Stimulated activated CD4-positive, alpha-beta T cell treated with anti-CD3 and anti-CD28 coated beads, Interleukin-2, amount 100 ng/mL, for 48 hours (primary cell): ENCODE results near the gene FBXL2.
"Not testable (repeated sequence)": the region's sequence is repeated elsewhere in the genome, so short reads cannot be mapped to it uniquely, and the experiment has no call there.

Experiments
- DNase-seq, 2 donors: peaks; one replicate each; pipeline ENCODE4 v3.0.0-alpha.2; 2020

The FBXL2 gene

DNA sequence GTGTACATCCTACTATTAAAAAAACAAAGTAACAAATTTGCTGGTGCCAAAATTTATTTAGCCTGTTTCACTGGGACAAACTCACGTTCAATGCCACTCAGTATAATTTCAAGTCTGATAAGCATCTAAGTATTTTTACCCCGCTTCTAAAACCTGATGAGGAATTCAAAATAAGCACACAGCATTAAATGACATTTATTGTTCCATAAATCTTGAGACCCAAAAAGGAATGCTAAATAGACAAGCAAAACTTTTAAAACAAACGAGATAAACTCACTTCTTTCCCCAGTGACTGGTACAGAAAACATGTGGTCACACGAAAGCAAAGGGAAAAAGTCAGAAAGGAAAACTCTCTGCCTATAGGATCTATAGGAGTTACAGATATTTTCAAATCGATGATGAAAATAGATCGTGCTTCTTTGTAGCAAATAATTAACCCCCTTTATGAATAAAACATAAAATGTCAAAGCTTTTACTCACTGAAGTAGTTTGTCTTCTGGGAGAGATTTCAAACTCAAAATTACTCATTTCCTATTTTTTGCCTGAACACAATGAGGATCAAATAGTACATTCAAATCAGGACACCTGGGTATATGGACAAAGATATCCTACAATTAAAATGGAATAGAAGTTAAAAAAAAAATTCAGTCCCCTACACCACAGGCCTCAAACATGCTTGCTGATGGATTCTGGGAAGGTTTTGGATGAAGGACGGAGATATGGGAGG, 111.3 kb downstream of the FBXL2 start:
- DNase-seq = no peak

DNA sequence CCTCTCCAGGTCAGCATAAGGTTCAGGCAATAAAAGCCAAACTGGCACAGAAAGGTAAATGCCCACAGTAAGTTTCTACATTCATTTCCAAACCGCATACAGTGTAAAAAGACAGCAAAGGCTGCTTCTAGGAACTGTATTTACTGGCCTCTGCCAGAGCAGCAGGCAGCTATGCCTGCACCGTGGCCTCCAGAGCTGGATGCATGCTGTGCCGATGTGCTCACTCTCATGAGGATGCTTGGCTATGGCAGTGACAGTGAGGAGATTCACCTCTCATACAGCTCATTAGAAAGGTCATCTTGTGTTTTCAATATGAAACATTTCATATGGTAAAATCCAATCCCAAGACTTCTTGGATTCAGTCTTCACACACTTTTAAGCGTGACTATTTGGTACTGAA, 112.7 kb downstream of the FBXL2 start:
- no peak for DNase-seq

DNA sequence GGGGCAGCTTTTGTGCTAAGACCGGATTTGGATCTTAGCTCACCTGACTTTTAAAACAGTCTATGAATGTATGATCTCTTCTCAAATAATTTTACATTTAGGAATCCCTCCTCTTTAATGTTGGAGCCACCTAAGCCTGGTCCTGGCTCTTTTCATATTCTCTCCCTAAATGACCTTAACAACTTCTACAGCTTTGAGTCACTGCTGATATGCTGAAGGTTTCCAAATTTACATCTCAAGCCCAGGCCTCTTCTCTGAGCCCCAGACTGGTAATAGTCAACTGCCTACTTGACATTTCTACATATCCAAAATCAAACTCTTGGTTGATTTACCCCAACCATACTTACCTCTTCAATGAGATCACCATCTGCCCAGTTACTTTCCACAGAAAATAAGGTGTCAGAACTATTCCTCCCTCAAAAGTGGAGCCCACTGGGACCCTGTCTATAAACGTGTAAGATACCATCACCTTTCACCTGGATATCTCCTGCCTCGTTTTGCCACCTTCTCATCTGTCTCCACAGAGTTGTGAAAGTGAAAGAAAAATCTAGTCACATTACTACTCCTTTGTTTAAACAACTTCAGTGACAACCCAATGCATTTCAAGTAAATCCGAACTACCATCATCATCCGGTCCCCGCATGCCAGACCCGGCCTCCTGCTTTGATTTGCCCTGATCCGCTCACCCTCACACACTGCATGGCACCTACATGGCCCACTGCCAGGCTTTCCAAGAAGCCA, 114.2 kb downstream of the FBXL2 start:
- no peak for DNase-seq

DNA sequence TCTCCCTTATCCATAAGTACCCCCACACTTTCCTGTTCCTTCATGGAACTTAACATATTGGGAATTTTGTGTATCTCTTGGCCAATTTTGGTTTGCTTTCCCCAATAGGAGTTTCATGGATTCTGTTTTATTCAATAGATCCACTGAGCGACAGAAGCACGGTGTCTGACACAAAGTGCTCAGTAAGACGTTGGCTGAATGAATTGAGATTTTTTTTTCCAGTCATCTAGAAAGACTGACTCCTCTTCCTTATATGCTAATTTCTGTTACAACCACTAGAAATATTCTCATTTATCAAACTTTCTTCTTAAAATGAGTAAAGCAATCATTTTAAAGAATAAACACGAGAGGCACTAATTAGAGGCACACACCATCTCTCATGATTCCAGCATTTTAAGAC, 114.9 kb downstream of the FBXL2 start:
- DNase-seq = no peak

DNA sequence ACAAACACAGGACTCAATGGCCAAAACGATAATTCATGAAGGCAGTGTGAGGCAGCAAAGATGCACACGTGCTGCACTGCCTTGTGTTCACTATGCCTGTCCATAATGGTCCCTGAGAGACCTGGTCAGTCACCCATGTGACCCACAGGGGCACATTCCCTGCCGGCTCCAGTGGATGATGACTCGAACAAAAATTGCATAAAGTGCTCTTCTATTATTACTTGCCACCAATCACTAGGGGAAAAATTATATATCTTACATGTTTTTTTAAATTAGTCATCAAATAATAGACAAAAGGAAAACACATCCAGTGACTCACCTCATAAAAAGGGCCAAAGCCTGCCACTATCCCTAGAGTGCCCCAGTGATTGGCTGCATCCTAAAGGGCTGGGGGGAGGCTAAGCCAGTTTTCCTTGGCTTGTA, 115.5 kb downstream of the FBXL2 start:
- no peak for DNase-seq

DNA sequence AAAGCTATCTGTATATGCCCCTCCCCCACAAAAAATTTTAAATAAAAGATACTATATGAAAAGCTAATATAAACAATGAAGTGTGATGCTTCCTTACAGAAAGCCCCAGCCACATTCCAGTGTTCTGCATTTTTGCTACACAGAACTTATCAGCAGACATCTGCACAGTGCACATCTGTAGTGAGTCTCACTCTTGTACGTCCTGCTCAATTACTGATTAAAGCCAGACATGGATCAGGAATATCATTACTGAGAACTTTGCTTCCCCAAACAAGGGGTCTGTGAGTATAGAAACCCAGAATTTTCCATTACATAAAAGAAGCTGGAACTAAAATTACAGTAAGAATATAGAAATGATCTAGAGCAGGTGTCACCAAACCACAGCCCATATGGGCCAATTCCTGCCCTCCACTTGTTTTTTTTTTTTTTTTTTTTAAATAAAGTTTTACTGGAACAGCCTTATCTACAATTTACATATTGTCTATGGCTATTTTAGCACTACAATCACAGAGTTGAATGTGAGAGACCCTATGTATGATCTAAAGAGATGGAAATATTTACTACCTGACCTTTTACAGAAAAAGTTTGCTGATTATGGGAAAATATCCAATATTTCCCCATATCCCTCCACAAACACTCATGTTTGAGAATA, 117.3 kb downstream of the FBXL2 start:
- no peak for DNase-seq

DNA sequence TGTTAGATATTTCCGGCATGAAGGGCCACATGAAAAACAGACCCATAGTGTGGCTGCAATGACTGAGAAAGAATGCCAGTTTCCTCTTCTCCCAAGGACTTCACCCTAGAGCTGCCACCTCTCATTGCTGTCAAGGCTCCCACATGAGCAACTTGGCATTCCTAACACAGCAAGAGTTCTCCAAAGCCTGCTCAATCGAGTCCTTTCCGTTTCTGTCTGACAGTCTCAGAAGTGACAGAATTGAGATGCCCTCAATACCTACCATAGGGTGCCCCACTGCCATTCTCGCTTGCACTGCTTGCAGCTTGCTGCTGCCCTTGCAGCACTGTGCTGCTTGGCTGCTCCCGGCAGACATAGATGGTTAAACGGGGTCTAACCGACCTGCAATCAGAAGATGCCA, 118.7 kb downstream of the FBXL2 start:
- no peak for DNase-seq

DNA sequence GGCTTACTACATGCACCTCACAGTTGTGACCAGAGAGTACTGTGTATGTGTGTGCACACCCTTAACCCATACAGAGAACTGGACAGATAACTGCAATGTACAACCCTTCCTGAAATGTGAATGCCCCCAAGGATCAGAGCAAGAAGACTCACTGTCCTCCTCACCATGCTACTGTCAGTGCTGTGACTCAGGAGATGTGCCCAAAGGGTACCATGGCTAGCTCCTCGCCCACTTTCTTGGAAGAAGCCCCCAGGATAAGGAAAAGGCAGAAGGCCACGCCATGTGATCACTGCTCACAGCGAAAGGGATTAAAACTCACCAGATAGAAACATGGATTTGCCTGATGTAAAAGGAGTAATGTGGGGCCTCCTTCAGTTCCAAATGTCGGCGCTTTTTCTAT, 121.2 kb downstream of the FBXL2 start:
- DNase-seq = no peak

DNA sequence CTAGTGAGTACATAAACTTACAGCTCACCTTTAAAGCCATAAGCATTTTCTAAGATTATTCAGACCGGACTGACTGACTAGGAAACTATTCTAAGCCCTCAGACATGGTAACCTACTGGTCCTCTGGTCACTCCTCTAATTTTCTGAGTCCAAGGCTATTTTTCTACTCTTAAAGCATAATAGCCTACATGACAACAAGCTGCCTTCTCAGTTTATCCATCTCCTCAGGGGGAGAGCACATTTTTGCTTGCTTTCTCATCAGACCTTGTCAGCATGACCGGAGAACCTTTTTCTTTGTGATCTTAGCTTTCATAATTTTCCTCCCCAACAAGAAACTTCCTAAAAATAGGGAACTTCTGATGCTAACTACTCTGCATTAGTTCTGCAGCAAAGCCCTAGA, 124.5 kb downstream of the FBXL2 start:
- DNase-seq = no peak

DNA sequence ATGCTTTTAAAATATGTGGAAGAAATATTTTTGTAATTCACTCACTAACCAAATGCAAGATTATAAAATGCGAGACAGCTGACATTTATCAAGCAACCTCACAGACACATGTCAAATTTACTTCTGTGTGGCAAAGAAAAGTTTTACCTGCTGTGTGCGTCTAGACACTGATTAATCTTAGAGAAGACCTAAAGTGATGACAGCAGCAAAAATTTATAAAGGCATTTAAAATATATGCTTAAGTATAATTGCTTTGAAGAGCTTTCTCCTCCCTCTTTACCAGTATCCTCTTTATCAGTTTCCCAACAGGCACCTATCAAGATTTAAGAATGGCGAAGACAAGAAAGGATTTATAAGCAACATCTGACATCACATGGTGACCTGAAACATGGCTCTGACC, 125.7 kb downstream of the FBXL2 start:
- DNase-seq = no peak

DNA sequence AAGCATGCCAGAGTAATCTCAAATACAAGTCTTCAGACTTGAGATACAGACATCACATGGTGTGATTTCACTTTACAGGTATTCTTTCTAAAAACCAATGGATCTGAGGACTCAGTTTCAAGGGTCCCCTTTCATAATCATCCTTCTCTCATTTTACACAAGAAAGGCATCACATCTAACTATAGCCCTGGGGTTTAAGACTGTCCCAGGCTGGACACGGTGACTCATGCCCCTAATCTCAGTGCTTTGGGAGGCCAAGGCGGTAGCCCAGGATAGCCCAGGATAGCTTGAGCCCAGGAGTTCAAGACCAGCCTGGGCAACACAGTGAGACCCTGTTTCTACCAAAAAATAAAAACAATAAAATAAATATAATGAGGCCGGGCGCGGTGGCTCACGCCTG, 126.5 kb downstream of the FBXL2 start:
- no peak for DNase-seq

DNA sequence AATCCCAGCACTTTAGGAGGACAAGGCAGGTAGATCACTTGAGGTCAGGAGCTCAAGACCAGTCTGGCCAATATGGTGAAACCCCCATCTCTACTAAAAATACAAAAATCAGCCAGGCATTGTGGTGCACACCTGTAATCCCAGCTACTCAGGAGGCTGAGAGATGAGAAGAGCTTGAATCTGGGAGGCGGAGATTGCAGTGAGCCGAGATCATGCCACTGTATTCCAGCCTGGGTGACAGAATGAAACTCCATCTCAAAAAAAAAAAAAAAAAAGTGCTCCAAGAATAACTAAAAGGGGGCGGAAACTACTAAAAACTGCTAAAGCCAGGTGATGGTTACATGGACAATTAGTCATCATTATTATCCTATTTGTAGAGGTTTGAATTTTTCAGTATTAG, 133.6 kb downstream of the FBXL2 start:
- not testable (repeated sequence) for DNase-seq

DNA sequence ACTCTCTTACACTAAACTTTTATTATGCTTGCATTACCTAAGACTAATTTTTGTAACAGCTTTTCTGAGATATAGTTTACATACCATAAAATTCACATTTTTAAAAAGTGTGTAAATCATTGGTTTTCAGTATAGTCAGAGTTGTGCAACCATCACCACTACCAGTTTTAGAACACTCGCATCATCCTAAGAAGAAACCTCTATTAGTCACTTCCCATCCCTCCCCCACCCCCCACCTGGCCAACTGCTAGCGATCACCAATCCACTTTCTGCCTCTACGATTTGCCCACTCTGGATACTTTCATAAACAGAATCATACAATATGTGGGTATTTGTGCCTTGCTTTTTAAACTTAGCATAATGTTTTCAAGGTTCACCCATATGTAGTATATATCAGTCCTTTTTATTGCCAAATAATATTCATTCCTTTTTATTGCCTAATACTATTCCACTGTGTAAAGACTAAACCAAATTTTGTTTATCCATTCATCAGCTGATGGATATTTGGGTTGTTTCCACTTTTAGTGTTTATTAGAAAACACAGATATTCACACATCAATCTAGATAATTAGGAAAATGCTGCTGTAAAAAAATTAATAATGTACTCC, 139.9 kb downstream of the FBXL2 start:
- DNase-seq = peak; percentile 11 to 15

DNA sequence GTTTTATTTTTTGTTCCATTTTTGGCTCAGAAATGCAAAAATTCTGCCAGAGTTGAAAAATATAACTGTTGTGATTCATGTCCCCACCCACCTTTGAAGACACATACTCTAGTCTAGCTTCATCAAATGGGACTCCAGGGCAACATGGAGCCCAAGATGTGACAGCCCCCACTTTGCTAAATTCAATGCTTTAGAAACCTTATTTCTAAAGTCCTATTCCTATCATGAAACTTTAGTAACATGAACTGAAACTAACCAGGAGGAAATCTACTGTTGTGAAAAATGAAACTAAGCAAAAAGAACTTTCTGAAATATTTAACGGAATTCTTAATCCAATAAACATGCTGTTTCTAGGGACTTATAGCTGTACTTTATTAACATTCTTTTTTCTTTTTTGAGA, 142.7 kb downstream of the FBXL2 start:
- no peak for DNase-seq

DNA sequence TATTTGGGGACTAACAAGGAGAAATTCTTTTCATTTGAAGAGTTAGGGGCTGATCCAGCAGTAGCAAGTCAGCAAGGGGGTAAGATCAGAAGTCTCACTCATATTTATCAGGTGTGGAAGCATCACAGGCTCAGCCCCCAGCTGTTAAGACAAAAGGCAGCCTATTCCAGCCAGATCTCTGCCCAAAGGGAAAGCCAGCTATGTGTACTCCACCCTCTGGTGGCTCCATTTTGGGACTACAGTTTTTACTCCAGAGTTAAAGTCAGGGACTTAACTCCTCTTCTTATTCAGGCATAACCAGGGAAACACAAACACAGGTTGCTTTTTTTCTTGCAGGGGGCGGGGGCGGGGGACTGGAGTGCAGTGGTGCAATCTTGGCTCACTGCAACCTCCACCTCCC, 143.7 kb downstream of the FBXL2 start:
- no peak for DNase-seq

DNA sequence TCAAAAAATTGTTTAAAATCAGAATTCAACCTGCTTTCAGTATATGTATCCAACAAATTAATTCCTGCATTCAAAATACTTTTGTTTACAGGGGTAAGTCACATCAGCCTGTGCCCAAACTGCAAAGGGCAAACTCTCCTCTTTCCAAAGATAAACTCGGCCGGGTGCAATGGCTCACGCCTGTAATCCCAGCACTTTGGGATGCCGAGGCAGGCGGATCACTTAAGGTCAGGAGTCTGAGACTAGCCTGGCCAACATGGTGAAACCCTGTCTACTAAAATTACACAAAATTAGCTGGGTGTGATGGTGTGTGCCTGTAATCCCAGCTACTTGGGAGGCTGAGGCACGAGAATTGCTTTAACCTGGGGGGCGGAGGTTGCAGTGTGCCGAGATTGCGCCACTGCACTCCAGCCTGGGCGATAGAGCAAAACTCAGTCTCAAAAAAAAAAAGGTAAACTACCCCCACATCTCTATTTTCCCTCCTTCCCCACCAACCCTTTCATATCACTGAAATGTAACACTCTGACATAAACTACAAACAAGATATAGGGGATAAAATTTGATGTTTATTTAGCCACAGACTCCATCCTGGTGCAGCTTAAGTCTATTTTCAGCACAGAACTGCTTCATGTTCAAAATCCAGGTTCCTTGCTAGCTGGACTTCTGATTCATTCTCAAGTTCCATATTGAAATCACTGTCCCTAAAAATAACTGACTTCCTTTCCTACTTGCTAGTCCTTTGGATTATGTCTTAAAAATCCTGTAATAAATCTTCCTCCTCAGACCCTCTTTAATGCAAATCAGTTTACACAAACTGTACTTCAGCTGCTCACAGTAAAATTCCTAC, 147.6 kb downstream of the FBXL2 start:
- no peak for DNase-seq

DNA sequence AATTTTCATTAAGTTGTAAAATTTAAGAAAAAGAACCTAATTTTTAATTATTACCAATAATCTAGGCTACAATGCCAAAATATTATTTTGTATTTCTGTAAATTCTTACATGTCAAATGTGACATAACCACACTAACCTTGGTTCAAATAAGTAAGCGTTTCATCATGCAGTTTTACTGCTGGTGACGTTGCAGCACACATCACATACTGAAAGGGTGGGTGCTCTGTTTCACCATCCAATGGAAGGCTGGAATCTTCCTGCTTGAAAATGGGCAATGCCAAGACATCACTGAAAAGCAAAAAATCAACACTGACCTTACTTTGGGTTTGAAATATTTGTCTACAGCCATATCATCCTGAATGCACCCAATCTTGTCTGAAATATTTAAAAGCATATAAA, 148.2 kb downstream of the FBXL2 start:
- no peak for DNase-seq

DNA sequence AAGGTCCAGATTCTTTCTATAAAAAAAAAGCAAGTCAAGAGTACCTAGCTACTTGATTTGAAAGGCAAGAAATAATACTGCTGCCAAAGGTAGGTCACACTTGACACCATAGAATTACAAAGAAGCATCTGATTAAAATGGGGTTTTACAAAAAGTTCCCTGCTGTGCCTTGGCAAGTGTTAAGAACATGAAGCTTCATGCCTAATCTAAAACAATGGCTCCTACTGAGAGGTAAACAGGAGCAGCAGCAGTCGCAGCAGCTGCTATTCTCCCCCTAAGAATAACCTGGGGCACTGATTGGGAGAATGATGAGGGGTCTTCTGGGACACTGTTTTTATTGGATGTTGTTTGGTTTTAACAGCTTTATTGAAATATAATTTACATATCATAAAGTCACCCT, 148.8 kb downstream of the FBXL2 start:
- DNase-seq = no peak

DNA sequence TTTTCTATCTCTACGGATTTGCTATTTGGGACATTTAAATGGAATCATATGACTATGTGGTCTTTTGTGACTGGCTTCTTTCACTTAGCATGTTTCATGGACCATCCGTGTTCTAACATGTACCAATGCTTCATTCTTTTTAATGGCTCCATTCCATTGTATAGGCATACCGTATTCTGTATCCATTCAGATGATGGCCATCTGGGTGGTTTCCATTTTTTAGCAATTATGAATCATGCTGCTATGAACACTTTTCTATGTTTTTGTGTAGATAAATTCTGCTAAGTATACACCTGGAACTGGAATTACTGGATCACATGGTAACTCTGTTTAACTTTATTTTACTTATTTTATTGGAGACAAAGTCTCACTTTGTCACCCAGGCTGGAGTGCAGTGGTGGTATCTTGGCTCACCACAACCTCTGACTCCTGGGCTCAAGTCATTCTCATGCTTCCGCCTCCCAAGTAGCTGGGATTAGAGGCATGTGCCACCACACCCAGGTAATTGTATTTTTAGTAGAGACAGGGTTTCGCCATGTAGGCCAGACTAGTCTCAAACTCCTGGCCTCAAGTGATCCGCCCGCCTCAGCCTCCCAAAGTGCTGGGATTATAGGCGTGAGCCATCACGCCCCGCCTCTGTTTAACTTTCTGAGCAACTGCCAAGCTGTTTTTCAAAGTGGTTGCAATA, 149.5 kb downstream of the FBXL2 start:
- DNase-seq = no peak

DNA sequence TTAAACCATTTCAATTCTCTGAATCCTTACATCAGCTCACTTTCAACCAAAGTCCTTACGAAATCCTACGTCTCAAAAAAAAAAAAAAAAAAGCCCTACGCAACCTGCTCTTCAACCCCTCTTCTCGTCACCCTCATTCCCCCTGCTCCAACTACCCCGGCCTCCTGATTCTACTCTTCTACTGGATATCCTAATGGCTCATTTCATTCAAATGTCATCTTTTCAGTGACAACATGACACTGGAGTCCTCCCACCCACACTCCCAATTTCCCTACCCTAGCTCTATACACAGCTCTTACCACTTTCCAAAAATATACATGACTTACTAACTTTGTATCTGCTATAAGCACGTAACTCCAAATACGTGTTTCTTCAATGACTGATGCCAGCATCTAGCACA, 151.5 kb downstream of the FBXL2 start:
- no peak for DNase-seq

DNA sequence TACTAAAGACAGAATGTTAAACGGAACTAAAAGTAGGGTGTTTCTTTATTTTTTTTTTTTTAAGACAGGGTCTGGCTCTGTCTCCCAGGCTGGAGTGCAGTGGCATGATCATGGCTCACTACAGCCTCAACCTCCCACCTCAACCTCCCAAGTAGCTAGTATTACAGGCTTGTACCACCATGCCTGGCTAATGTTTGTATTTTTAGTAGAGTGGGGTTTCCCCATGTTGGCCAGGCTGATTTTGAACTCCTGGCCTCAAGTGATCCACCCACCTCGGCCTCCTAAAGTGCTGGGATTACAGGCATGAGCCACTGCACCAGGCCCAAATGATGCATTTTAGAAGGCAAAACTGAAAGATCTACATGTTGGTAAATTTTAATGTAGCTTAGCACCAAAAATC, 152.1 kb downstream of the FBXL2 start:
- DNase-seq = not testable (repeated sequence)

DNA sequence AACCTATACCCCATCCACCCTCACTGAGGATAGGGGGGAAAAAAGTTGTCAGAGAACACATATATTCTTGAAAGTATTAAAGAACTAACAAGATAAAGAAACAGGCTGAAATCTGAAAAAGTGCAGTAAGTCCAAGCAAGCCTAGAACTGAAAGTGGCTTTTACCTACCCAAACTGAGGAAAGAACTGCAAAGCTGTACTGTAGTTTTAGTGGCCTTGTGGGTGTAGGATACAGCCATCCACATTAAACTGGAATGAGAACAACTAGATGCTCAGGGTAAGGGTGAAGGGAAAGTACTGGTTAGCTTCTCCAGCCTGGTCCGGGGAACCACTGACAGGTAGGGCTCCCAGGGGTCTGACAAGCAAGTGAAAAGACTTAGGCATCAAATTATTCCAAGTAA, 152.8 kb downstream of the FBXL2 start:
- DNase-seq = no peak
